Lower lobe of right lung (tissue), 2 donors: ENCODE data around the gene PNMA6F. TPM values are rescaled to one million over a fixed set of nuclear protein-coding genes. Genes with fewer than 3 reads are reported as not detected.

Experiments
- ATAC-seq, 2 donors: fragments of 200-7000 bp; cut with Tn5 transposase; one replicate each; pipeline ENCODE4 v1.9.1; 2020 to 2022; ENCODE audit warnings: mild to moderate bottlenecking in 2 of 2, moderate library complexity in 2 of 2
- DNase-seq: peaks from one replicate; pipeline ENCODE4 v3.0.0-alpha.2; 2020
- H3K27ac ChIP-seq: fragments of 200-600 bp; one replicate; pipeline ENCODE4 v1.8.0; 2022
- H3K27me3 ChIP-seq: fragments of 200-600 bp; one replicate; pipeline ENCODE4 v1.8.0; 2022; ENCODE audit warnings: low read depth
- H3K36me3 ChIP-seq: fragments of 200-600 bp; one replicate; pipeline ENCODE4 v1.8.0; 2022; ENCODE audit warnings: mild to moderate bottlenecking
- H3K4me1 ChIP-seq: fragments of 200-600 bp; one replicate; pipeline ENCODE4 v1.8.0; 2022
- H3K4me3 ChIP-seq: fragments of 200-600 bp; one replicate; pipeline ENCODE4 v1.8.0; 2022; ENCODE audit warnings: mild to moderate bottlenecking
- H3K9me3 ChIP-seq: fragments of 200-600 bp; one replicate; pipeline ENCODE4 v1.8.0; 2022
- CTCF ChIP-seq: fragments of 200-600 bp; IDR thresholded peaks from one replicate; pipeline ENCODE4 v1.8.0; 2022; ENCODE audit warnings: antibody characterized with exemption, mild to moderate bottlenecking
- intact Hi-C: fragments of 100-400 bp; cut with DNase I; formaldehyde crosslinking; loops from one replicate; pipeline ENCODE4 v1.11.0; 2022
- total RNA-seq: library from RNA; stranded (reverse); fragmentation: NEBNext Ultra II Directional; extraction: Animal tissue kit (Norgen Biotek cat#: 25700); gene quantifications from one replicate; pipeline ENCODE4 v1.2.1, GENCODE V29; 2021
- donor health status: DM: no; HTN: yes; CAD: no; lungs with severe emphysema.

Gene PNMA6F
- total RNA-seq, 1 donor from 2014 or later = not detected

- DNase-seq (no peak), ATAC-seq (no peak)
- TF ChIP-seq CTCF = no peak
- H3K27me3 ChIP-seq = no peaks in the 10 kb centered on the region
- H3K4me1 ChIP-seq = no peaks in the 10 kb centered on the region
- H3K4me3 ChIP-seq = no peak overlapping the region
- H3K36me3 ChIP-seq = no peaks in the 10 kb centered on the region
- intact Hi-C loops = no loop called here
- H3K9me3 ChIP-seq = no peaks in the 10 kb centered on the region
- H3K27ac ChIP-seq = no peak overlapping the region
Measured at GRCh38 chrX:153312041-153312440, 9.5 kb downstream of the PNMA6F start.

GRCh38 chrX:153310901-153311300 lies 10.7 kb downstream of the PNMA6F start:
- H3K36me3 ChIP-seq = no peaks in the 10 kb centered on the region
- H3K9me3 ChIP-seq = no peaks in the 10 kb centered on the region
- no peak for ATAC-seq
- no peak overlapping the region for H3K4me3 ChIP-seq
- no peak for TF ChIP-seq CTCF
- no peak overlapping the region for H3K27ac ChIP-seq
- no peaks in the 10 kb centered on the region for H3K4me1 ChIP-seq
- DNase-seq = no peak
- H3K27me3 ChIP-seq = no peaks in the 10 kb centered on the region
- intact Hi-C loops = no loop called here

- Histone ChIP-seq H3K36me3 (no peaks in the 10 kb centered on the region), H3K9me3 (no peaks in the 10 kb centered on the region), H3K4me1 (no peaks in the 10 kb centered on the region), H3K27me3 (no peaks in the 10 kb centered on the region), H3K4me3 (no peak overlapping the region), H3K27ac (no peak overlapping the region)
- no peak for TF ChIP-seq CTCF
- ATAC-seq = no peak
- intact Hi-C loops = no loop called here
- no peak for DNase-seq
Measured at GRCh38 chrX:153307276-153308178, 14.0 kb downstream of the PNMA6F start.

- H3K9me3 ChIP-seq = no peaks in the 10 kb centered on the region
- no peak for TF ChIP-seq CTCF
- no peak overlapping the region for H3K4me3 ChIP-seq
- intact Hi-C loops = no loop called here
- ATAC-seq (no peak), DNase-seq (no peak)
- H3K36me3 ChIP-seq = no peaks in the 10 kb centered on the region
- H3K4me1 ChIP-seq = no peaks in the 10 kb centered on the region
- no peak overlapping the region for H3K27ac ChIP-seq
- H3K27me3 ChIP-seq = no peaks in the 10 kb centered on the region
Measured at GRCh38 chrX:153306527-153307115, 14.9 kb downstream of the PNMA6F start.

- ATAC-seq = no peak
Measured at GRCh38 chrX:153305972-153306371, 15.6 kb downstream of the PNMA6F start.

More at GRCh38 chrX:153305972-153306371, 15.6 kb downstream of the PNMA6F start:
- Histone ChIP-seq H3K4me1 (no peaks in the 10 kb centered on the region), H3K27me3 (no peaks in the 10 kb centered on the region), H3K9me3 (no peaks in the 10 kb centered on the region), H3K27ac (no peak overlapping the region), H3K36me3 (no peaks in the 10 kb centered on the region), H3K4me3 (no peak overlapping the region)
- no peak for TF ChIP-seq CTCF
- no peak for DNase-seq
- intact Hi-C loops = no loop called here
